Measurements from ENCODE around the gene APLP1.
"Not testable (repeated sequence)": the region's sequence is repeated elsewhere in the genome, so short reads cannot be mapped to it uniquely, and the experiment has no call there.

APLP1 gene

GRCh38 chr19:35868172-35868822 lies at the start of gene APLP1:
Gene APLP1, plus strand, starts transcription at chr19:35868574. Its CDS starts 63 bp downstream, at chr19:35868637.
- peak; percentile 86 for DNase-seq

GRCh38 chr19:35822579-35822978 lies 45.8 kb upstream of the APLP1 start:
- DNase-seq: no peak

GRCh38 chr19:35824150-35824549 lies 44.2 kb upstream of the APLP1 start:
- DNase-seq: no peak

GRCh38 chr19:35828692-35829301 lies 39.6 kb upstream of the APLP1 start:
- DNase-seq: peak; percentile 83

GRCh38 chr19:35830986-35831385 lies 37.4 kb upstream of the APLP1 start:
- no peak for DNase-seq

GRCh38 chr19:35832054-35832453 lies 36.3 kb upstream of the APLP1 start:
- DNase-seq: no peak

GRCh38 chr19:35833972-35834371 lies 34.4 kb upstream of the APLP1 start:
- no peak for DNase-seq

- DNase-seq: not testable (repeated sequence)
Measured at GRCh38 chr19:35836096-35836495, 32.3 kb upstream of the APLP1 start.

- no peak for DNase-seq
Measured at GRCh38 chr19:35841961-35842595, 26.3 kb upstream of the APLP1 start.

- DNase-seq: no peak
Measured at GRCh38 chr19:35842666-35843272, 25.6 kb upstream of the APLP1 start.

GRCh38 chr19:35843676-35844481 lies 24.5 kb upstream of the APLP1 start:
- no peak for DNase-seq

GRCh38 chr19:35844482-35845214 lies 23.7 kb upstream of the APLP1 start:
- no peak for DNase-seq

- no peak for DNase-seq
Measured at GRCh38 chr19:35845215-35846037, 22.9 kb upstream of the APLP1 start.

GRCh38 chr19:35846038-35846668 lies 22.2 kb upstream of the APLP1 start:
- DNase-seq: no peak

GRCh38 chr19:35847911-35848310 lies 20.5 kb upstream of the APLP1 start:
- no peak for DNase-seq

GRCh38 chr19:35848486-35848885 lies 19.9 kb upstream of the APLP1 start:
- DNase-seq: no peak

GRCh38 chr19:35848919-35849505 lies 19.4 kb upstream of the APLP1 start:
- DNase-seq: no peak

- no peak for DNase-seq
Measured at GRCh38 chr19:35851213-35852028, 17.0 kb upstream of the APLP1 start.

- DNase-seq: no peak
Measured at GRCh38 chr19:35852029-35852780, 16.2 kb upstream of the APLP1 start, which contains the start of gene NPHS1. Gene NPHS1, minus strand, starts transcription at chr19:35852504. Its CDS starts 667 bp downstream, at chr19:35851837.
